ENCODE results near the gene ZNF827. TPM values are rescaled to one million over a fixed set of nuclear protein-coding genes. Genes with fewer than 3 reads are reported as not detected.

ZNF827 gene
- total RNA-seq, 1 experiment from 2014 or later, result 29.4 TPM

GRCh38 chr4:145954924-145955339 lies 16.3 kb upstream of the ZNF827 start:
- WGBS (ENCODE audit: extremely low coverage, insufficient read length, low lambda C conversion rate), result no CpG with 5 or more reads among the region's 7 CpGs
- Histone ChIP-seq H4K8ac (replicated peaks; ENCODE audit: insufficient read length, low read depth, low read length) (no peak overlapping the region), H3K9ac (ENCODE audit: extremely low read depth, insufficient read length, low read length) (no peak overlapping the region)

More at GRCh38 chr4:145954924-145955339, 16.3 kb upstream of the ZNF827 start:
- no peaks in the 10 kb centered on the region for H3K79me2 ChIP-seq (ENCODE audit: insufficient read depth, low read length)
- no peak overlapping the region for H2BK120ac ChIP-seq (ENCODE audit: low read depth, low read length, poor library complexity, severe bottlenecking)
- H4K5ac ChIP-seq (ENCODE audit: insufficient read length, low read depth, low read length), result no peak overlapping the region
- H3K4me1 ChIP-seq (ENCODE audit: insufficient read depth, low read length), result no peaks in the 10 kb centered on the region; the same call in 1 of the 2 replicates
- no peak for TF ChIP-seq CTCF (conservative IDR thresholded peaks at IDR 0.05)
- no peak overlapping the region for H2BK20ac ChIP-seq (ENCODE audit: low read depth, low read length, poor library complexity, severe bottlenecking)
- no peaks in the 10 kb centered on the region for H3K27me3 ChIP-seq (ENCODE audit: insufficient read depth, low read length)
- H2AK5ac ChIP-seq (ENCODE audit: insufficient read length, low read length), result no peak overlapping the region
- no peaks in the 10 kb centered on the region for H3K36me3 Mint-ChIP-seq (ENCODE audit: insufficient read depth in 1 of 3, low read depth in 3 of 3)
- H3K27me3 Mint-ChIP-seq (ENCODE audit: low read depth), result peaks cover 1% of the 10 kb centered on the region; the same call in 1 of the 2 replicates
- H3K27ac ChIP-seq (ENCODE audit: insufficient read length, low read depth, low read length), result no peak overlapping the region
- no peaks in the 10 kb centered on the region for H3K23me2 ChIP-seq (ENCODE audit: insufficient read length, low read depth, low read length, poor library complexity, severe bottlenecking)
- no peak overlapping the region for H3T11ph ChIP-seq (ENCODE audit: low read length)
- no peak overlapping the region for H3K4me3 Mint-ChIP-seq
- no peak overlapping the region for H3K14ac ChIP-seq (ENCODE audit: insufficient read depth, low read length)
- H3K9me3 Mint-ChIP-seq, result peaks cover 0 to 8% of the 10 kb centered on the region in 2 experiments; a peak in 1 of 5 replicates
- H4K20me1 ChIP-seq (ENCODE audit: control insufficient read depth, insufficient read depth, insufficient read length), result no peaks in the 10 kb centered on the region
- H2BK12ac ChIP-seq (ENCODE audit: insufficient read length, low read depth, low read length), result no peak overlapping the region
- no peak overlapping the region for H3K18ac ChIP-seq (ENCODE audit: insufficient read length, low read depth, low read length)
- H3K23ac ChIP-seq (ENCODE audit: insufficient read length, low read depth, low read length), result no peak overlapping the region
- no peak overlapping the region for H3K27ac Mint-ChIP-seq
- H3K79me1 ChIP-seq (ENCODE audit: insufficient read depth, low read depth, low read length, poor library complexity, severe bottlenecking), result no peaks in the 10 kb centered on the region
- DNase-seq, result no peak
- no peak overlapping the region for H3K4ac ChIP-seq (ENCODE audit: low read depth, low read length)
- H3K4me2 ChIP-seq (ENCODE audit: insufficient read depth, insufficient read length, low read length), result no peak overlapping the region
- H3K56ac ChIP-seq (ENCODE audit: insufficient read length, low read depth, low read length), result no peak overlapping the region
- H2BK5ac ChIP-seq (ENCODE audit: insufficient read length, low read length), result no peak overlapping the region
- H2BK15ac ChIP-seq (ENCODE audit: low read depth, low read length), result no peak overlapping the region
- no peak overlapping the region for H4K91ac ChIP-seq (ENCODE audit: insufficient read length, low read depth, low read length)
- H2AFZ ChIP-seq (ENCODE audit: low read length), result no peak overlapping the region
- peaks cover 4 to 6% of the 10 kb centered on the region in 2 experiments for H3K4me1 Mint-ChIP-seq
- H3K9me3 ChIP-seq (ENCODE audit: control insufficient read depth, low read depth, low read length), result no peaks in the 10 kb centered on the region

All from H9 (cell line).